Subcutaneous adipose tissue (tissue), 4 donors: ENCODE data around the gene ADPRM. TPM values are rescaled to one million over a fixed set of nuclear protein-coding genes. Genes with fewer than 3 reads are reported as not detected.

Experiments used
- total RNA-seq, 4 donors: library from RNA; depleted of rRNA; stranded (reverse); fragments of >200 nt; gene quantifications; one replicate each; pipeline ENCODE4 v1.1.0, GENCODE V29; 2016
- TF ChIP-seq, protein P1 (sequence below): fragments of 450-650 bp; IDR thresholded peaks from one replicate; pipeline ENCODE4 v1.5.1; 2016; ENCODE audit warnings: low read depth, mild to moderate bottlenecking, control low read depth, antibody characterized with exemption, moderate library complexity

The ADPRM gene
- total RNA-seq, 4 donors from 2014 or later, result 13.4 to 20.5 (median 16.2) TPM

DNA sequence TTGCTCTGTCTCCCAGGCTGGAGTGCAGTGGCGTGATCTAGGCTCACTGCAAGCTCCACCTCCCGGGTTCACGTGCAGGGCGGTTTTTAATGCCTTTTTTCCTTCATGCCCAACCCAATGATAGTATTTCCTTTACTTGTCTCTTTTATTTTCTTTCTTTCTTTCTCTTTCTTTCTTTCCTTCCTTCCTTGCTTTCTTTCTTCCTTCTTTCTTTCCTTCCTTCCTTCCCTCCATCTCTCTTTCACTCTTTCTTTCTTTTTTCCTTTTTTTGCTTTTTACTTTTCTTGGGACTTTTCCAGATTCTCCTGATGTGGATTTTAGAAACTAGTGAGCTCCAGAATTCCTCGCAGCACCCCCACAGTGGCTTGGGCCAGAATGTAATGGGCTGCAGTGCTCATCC, 43.4 kb upstream of the ADPRM start:
- TF ChIP-seq, protein P1, sequence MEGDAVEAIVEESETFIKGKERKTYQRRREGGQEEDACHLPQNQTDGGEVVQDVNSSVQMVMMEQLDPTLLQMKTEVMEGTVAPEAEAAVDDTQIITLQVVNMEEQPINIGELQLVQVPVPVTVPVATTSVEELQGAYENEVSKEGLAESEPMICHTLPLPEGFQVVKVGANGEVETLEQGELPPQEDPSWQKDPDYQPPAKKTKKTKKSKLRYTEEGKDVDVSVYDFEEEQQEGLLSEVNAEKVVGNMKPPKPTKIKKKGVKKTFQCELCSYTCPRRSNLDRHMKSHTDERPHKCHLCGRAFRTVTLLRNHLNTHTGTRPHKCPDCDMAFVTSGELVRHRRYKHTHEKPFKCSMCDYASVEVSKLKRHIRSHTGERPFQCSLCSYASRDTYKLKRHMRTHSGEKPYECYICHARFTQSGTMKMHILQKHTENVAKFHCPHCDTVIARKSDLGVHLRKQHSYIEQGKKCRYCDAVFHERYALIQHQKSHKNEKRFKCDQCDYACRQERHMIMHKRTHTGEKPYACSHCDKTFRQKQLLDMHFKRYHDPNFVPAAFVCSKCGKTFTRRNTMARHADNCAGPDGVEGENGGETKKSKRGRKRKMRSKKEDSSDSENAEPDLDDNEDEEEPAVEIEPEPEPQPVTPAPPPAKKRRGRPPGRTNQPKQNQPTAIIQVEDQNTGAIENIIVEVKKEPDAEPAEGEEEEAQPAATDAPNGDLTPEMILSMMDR, result no peak

DNA sequence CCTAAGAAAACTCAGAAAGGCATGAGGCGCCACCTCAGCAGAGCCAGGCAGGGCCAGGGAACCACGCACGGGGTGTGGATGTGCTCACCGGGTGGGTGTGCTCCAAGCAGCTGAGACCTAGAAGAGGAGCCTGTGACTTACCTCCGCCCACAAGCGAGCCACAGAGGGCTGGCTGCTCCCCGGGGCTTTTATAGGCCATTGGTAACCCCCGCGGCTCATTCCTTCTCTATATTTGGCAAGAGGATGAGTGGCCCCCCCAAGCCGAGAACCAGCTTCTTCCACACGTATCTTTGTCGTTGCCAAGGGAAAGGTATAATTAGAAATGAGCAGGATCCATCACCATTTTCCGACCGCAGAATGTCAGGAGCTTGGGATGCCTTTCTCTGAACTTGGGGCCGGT, 40.2 kb upstream of the ADPRM start, which contains the start of gene MYH3:
TSS of gene MYH3 (minus strand) at position 162 of the 400 bp plus-strand sequence. CDS start 2,245 bp downstream, outside the sequence.
- TF ChIP-seq, protein P1, result no peak

DNA sequence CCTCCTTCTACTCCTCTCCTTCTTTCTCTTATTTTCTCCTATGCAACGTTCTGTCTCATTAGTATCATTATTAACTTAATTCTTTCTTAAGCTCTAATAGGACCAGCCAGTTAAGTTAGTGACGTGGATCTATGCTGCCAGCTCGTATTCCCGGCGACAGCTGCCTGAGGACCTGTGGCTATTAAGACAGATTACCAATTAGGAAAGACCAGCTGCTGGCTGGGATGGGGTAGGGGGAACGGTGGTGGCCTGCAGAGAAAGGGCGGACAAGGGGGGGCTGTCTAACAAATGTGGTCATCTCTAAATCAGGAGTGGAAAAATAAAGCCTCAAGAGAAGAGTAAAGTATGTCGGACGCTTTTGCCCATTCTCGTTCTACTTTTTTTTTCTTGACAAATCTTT, 39.5 kb upstream of the ADPRM start:
- TF ChIP-seq, protein P1, result no peak

DNA sequence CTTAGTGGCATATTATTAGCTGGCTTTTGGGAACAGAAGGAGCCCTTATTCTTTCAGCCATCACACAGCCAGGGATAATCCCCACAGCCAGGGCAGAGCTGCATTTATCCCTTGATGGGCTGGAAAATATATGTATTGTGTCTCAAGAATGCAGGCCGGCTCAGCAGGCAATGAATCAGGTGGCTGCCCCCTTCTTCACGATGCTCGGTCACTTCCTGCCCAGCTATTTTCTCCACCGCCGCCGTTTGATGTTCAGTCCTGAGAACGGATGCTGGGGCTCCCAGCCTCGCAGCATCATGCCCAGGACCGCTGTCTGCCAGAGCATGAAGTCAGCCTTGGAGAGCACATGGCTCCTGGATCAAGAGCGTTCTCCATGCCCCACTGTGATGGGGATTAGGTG, 36.0 kb upstream of the ADPRM start:
- TF ChIP-seq, protein P1, result no peak

DNA sequence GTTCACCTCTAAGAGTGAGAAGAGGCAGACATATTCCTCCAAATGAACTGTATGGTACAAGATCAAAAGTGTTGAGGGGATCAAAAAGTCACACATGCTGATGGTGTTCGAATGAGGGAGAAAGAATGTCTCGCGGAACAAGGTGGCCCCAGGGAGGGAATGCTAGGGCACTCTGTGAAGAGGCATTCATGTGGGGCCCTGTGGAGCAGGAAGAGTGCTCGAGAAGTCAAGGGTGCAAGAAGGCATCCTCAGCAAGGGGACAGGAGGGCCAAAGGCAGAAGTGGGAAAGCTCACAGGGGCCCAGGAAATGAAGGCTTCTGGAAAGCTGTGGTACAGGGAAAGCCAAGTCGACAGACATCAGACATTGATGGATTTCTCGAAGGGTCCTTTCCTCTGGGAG, 34.2 kb upstream of the ADPRM start:
- TF ChIP-seq, protein P1, result no peak

DNA sequence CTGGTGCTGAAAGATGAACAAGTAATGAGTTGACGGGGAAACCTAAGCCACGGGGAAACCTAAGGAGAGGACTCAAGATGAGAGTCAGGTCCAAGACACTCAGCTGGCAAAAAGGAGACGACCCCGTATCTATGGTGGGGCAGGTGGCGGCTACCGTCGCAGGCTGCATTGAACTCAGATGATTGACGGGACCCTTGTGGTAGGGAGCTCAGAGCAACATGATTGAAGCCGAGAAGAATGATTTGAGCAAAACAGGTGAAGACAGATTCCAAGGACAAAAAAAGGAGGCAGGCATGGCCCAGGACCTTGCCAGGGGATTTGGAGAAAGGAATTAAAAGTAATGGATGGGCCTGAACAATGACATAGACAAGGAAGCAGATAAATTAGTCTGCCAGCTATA, 32.8 kb upstream of the ADPRM start:
- TF ChIP-seq, protein P1, result no peak

DNA sequence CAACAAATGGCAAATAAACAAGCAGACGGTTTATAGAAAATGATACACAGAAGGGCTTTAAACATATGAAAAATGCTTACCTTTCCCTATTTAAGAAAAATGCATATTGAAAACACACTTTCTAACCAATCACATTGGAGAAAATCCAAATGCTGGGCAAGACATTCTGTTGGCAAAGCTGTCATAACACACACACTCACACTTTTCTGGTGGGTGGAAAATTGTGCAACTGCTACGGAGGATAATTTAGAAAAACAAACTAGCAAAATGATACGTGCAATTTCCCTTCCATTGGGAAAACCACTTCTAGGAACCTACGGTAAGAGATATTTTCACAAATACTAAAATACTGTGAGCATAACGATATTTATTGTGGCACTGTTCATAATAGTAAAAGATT, 30.5 kb upstream of the ADPRM start:
- TF ChIP-seq, protein P1, result no peak

DNA sequence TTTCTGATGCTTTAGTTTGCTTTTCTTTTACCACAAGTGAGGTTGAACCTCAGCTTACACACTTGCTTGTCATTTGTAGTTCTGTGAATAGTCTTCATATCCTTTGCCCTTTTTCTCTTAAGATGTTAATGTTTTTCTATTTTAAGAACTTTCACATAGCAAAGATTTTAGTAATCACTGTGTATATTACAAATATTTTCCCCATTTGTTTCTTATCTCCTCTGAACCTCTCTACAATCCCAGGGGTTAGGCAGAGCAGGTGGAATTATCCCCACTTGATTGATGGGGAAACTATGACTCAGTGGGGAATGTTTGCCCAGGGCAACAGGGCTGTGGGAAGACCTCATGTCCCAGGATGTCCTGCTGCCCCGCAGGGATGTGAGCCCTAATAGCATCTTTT, 28.6 kb upstream of the ADPRM start:
- TF ChIP-seq, protein P1, result no peak
